Measurements from ENCODE around the gene RUNX2.
"Not testable (repeated sequence)": the region's sequence is repeated elsewhere in the genome, so short reads cannot be mapped to it uniquely, and the experiment has no call there.

Gene RUNX2

GRCh38 chr6:45558858-45559257, 230.7 kb downstream of the RUNX2 start:
- DNase-seq (ENCODE audit: low read depth) = no peak

GRCh38 chr6:45560321-45560820, 232.2 kb downstream of the RUNX2 start:
- not testable (repeated sequence) for DNase-seq (ENCODE audit: low read depth)

GRCh38 chr6:45562171-45562570, 234.0 kb downstream of the RUNX2 start:
- no peak for DNase-seq (ENCODE audit: low read depth)

GRCh38 chr6:45563041-45563440, 234.9 kb downstream of the RUNX2 start:
- DNase-seq (ENCODE audit: low read depth) = no peak

- no peak for DNase-seq (ENCODE audit: low read depth)
These were observed 235.7 kb downstream of the RUNX2 start for GRCh38 chr6:45563844-45564243.

GRCh38 chr6:45566882-45567281, 238.8 kb downstream of the RUNX2 start:
- DNase-seq (ENCODE audit: low read depth) = no peak

- no peak for DNase-seq (ENCODE audit: low read depth)
These were observed 239.7 kb downstream of the RUNX2 start for GRCh38 chr6:45567879-45568278.

GRCh38 chr6:45568626-45569025, 240.5 kb downstream of the RUNX2 start:
- DNase-seq (ENCODE audit: low read depth) = no peak

- no peak for DNase-seq (ENCODE audit: low read depth)
These were observed 241.2 kb downstream of the RUNX2 start for GRCh38 chr6:45569210-45569945.

GRCh38 chr6:45571159-45571558, 243.0 kb downstream of the RUNX2 start:
- no peak for DNase-seq (ENCODE audit: low read depth)

GRCh38 chr6:45572833-45573232, 244.7 kb downstream of the RUNX2 start:
- no peak for DNase-seq (ENCODE audit: low read depth)

- no peak for DNase-seq (ENCODE audit: low read depth)
These were observed 245.9 kb downstream of the RUNX2 start for GRCh38 chr6:45574014-45574461.

GRCh38 chr6:45574885-45575284, 246.8 kb downstream of the RUNX2 start:
- DNase-seq (ENCODE audit: low read depth) = no peak

GRCh38 chr6:45576648-45577624, 248.8 kb downstream of the RUNX2 start:
- DNase-seq (ENCODE audit: low read depth) = no peak

- DNase-seq (ENCODE audit: low read depth) = no peak
These were observed 249.8 kb downstream of the RUNX2 start for GRCh38 chr6:45577836-45578504.

- no peak for DNase-seq (ENCODE audit: low read depth)
These were observed 256.0 kb downstream of the RUNX2 start for GRCh38 chr6:45584127-45584526.

GRCh38 chr6:45586216-45587171, 258.4 kb downstream of the RUNX2 start:
- DNase-seq (ENCODE audit: low read depth) = peak; percentile 37

GRCh38 chr6:45587229-45588060, 259.3 kb downstream of the RUNX2 start:
- no peak for DNase-seq (ENCODE audit: low read depth)

- DNase-seq (ENCODE audit: low read depth) = no peak
These were observed 261.2 kb downstream of the RUNX2 start for GRCh38 chr6:45589367-45589766.

- no peak for DNase-seq (ENCODE audit: low read depth)
These were observed 262.1 kb downstream of the RUNX2 start for GRCh38 chr6:45590226-45590625.

All from activated T-cell treated with anti-CD3 and anti-CD28 coated beads for 1 hour (primary cell).